ENCODE data around the gene MPC1.

The MPC1 gene

DNA sequence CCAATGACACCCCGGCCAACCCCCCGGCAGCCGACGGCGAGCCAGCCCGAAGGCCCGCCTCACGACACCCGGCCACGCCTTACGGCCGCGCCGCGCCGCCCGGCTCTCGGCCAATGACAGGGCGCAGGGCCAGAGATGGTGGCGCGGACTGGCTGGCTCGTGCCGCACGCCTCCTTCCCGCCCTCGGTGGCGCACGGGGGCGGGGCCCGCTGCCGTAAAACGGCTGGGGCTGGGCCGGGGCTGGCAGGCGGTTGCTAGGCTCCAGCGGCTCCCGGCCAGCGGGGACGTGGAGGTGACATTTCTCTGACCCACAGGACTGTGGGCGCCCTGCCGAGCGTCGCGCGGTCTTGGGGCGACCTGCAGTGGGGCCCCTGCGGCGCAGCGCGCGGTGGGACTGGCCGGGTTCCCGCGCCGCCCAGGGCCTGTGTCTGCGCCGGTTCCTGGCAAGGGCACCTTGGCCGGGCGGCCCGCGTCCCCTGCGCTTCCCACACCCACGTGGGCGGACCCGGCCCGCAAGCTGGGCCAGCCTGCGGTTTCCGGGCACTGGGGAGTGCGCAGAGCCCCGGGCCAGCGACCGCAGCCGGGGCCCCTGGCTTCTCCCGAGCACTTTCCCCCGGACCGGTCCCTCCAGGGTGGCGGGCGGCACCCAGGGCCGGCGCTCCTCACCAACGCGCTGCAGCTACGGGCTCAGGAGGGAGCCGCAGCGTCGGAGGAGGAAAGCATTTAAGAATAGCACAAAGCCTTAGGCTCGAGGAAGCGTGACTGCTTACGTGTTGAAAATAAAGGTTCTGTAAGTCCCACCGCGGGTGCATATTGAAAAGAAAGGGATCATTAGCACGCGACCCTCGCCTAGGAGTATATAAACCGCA is at the start of gene MPC1:
Gene MPC1, minus strand, starts transcription at position 8 of the 869 bp plus-strand sequence. CDS start 64 bp downstream, outside the sequence.
- peak; percentile 77 to 82 for DNase-seq

DNA sequence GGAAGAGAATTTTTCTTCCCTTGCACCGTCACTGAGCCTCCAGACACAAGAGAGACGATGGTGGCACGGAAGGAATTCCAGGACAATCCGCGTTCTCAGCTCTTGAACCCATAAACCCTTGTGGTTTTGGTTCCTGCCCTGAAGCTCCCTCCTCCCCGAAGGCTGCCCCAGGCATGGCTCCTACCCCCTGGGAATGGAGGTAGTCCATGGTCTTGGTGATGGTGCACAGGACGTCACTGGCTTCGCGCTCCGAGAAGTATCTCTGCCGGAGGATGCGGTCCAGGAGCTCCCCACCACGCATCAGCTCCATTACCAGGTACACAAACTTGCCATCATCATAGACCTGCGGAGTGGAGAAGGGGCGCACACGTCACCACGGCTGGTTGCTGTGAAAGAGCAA is 47.5 kb upstream of the MPC1 start:
- no peak for DNase-seq

DNA sequence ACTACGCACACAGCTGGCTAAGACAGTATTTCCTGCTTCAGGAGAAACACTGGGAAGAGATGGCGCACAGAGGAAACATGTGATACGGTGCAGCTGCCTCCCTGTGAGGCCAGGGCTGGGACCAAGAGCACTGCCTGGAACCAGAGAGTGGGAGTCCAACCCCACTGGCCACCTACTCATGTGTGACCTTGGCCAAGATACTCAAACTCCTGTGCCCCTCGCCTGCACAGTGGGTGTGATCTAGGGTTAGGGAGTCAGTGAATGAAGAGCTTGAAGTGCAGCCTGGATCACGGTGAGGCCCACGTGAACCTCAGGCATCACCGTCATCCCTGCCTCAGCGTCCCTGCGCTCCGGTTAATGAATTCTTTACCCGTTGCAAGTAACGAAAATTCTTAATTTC is 41.7 kb upstream of the MPC1 start:
- no peak for DNase-seq

DNA sequence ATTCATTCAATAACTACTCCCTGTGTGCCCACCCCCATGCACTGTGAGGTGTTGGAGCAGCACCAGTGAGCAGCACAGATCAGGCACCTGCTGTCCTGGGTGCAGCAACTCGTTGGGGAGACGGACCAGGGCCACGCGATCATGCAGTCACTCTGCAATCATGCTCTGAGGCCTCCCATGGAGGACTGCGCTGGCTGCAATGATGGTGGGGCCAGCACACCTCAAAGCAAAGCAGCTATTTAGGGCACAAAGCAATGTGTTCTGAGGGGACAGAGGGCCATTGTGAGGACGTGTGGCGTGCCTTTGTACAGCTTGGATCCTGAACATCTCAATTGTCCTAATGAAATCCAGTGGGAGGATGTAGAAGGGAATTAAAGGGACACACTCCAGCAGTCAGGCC is 41.0 kb upstream of the MPC1 start:
- no peak for DNase-seq

DNA sequence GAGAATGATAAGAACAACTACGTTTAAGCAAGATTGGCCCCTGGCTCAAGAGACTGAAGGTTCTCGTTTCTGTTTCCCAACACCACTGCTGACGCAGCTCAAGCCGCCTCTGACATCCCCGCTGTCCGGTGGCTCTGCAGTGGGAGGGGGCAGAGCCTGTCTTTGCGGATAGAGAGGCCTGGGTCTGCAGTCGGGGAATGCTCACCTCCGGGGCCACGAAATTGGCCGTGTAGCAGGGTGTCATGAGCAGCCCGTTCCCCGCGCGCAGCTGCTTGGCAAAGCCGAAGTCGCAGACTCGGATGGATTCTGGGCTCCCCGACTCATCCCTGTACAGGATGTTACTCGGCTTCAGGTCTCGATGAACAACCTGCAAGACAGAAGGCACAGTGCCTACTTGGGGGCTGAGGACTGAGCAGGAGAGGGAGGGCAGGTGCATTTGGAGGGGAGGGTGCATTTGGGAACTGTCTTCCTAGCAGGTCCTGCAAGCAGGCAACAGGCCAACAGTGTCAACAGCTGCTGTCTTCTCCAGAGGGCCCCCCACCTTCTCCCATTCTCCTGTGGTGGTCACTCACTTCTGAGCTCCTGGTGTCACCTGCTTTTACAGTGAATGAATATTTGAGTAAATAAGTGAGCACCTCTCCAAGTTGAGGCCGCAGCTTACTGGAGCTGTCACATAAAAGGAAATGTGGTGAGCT is 40.5 kb upstream of the MPC1 start:
- peak in 1 of 2 experiments; percentile 3 for DNase-seq

DNA sequence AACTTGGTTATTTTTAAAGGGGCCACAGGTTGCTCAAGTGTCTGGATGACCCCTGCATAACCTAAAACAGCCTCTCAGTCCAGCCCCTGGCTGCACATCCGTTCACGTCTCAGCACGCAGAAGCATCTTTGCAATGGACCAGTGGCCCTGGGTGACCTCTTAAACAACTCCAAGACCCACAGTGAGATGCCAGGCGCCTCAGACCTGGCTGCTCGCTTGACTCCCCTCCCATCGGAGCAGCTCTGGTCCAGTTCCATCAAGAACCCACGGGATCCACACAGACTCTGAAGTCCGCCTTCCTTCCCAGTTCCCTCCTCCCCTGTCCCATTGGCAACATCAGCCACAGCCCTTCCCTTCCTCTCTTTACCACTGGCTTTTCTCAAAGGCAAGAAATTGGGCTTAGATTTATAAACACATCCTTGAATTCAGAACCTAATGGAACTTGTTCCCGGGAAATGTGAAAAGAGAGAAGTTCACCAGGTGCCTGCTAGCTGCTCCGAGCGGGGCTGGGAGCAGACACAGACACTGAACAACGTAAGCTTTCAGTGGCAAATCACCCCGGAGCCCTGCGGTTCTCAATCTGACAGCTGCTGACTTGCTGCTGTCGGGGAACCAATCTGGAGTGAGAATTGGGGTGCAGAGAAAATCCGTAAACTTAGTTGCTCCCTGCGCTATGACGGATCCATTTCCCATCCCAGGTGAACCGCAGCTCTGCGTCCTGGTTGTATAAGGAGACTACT is 39.6 kb upstream of the MPC1 start:
- no peak for DNase-seq

DNA sequence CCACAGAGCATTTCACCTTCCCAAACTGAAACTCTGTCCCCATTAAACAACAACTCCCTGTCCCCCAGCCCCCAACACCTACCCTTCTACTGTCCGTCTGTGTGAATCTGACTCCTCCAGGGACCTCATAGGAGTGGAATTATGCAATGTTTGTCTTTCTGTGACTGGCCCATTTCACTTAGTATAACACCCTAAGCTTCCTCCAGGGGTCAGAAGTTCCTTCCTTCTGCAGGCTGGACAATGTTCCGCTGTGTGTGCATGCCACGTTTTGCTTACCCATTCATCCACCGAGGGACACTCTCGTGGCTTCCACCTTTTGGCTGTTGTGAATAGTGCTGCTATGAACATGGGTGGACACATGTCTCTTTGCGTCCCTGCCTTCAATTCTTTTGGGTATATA is 37.6 kb upstream of the MPC1 start:
- DNase-seq = no peak

DNA sequence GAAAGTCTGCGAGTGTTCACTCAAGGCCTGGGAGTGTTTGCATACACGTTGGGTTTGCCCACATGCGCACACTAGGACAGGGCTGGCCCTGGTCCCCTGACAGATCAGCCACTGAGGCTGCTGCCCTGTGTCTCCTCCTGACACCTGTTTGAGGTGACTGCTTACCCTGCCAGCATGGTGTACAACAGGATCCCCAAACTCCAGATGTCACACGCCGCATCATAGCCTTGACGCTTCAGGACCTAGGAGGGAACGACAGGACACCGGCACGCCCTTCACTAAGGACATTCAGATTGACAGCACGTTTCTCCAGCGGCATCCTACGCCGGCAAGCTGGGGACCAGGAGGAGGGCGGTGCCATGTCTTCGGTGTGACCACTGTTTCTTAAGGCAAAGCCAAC is 37.0 kb upstream of the MPC1 start:
- no peak for DNase-seq

DNA sequence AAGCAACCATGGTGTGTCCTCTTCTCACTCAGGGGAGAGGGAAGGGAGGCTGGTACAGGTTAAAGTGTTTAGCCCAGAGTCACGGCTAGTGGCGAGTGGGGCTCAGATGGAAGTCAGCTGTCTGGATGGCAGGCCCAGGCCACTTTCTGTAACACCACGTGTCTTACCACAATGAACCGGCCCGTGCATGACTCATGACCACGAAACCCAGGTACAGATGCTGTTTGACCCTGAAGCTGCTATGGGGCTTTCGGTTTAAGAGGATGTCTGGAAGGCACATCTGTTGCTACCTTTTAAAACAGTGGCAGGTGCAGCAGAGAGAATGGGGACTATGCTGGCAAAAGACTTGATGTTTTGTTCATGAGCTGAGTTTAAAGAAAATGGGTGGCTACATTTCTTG is 36.5 kb upstream of the MPC1 start:
- DNase-seq = no peak

DNA sequence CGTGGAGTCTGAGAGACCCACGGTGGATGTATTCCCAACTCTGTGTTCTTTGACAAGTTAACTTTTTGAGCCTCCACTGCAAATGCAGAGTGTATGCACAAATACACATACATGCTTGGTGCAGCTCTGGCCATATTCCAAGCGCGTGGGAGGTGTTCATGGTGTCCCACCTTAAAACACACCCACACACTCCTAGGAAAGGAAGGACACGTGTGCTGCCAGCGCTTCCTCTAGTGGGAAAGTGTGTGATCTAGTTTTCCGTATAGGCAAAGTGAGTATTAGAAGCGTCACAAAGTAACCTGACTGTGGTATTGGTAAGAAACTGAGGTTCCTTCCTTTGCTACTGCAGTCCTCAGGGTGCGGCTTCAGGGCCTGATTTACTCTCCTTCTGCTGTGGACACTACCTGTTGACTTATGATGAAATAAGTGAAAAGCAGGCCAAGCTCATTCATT is 36.0 kb upstream of the MPC1 start:
- no peak for DNase-seq

DNA sequence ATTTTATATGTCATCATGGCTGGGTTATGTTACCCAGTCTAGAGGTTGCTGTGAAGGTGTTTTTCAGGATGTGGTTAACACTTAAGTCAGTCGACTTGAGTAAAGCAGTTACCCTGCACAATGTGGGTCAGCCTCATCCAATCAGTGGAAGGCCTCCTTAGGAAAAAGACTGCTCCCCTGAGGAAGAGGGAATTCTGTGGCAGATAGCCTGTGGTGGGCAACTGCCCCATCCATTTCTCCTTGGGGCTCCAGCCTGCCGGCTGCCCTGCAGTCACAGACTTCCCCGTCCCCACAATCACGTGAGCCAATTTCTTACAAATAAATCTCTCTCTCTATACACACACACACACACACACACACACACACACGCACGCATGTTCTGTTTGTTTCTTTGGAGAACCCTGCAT is 34.5 kb upstream of the MPC1 start:
- no peak for DNase-seq

DNA sequence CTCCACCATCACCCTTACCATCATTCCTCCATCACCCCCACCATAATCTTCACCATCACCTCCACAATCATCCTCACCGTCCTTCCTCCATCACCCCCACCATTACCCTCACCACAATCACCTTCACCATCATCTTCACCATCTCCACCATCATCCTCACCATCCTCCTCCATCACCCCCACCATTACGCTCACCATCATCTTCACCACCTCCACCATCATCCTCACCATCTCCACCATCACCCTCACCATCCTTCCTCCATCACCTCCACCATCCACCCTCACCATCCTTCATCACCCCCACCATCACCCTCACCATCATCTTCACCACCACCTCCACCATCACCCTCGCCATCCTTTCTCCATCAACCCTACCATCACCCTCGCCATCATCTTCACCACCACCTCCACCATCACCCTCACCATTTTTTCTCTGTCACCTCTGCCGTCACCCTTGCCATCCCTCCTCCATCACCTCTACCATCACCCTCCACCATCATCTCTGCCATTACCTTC is 33.1 kb upstream of the MPC1 start:
- no peak for DNase-seq

DNA sequence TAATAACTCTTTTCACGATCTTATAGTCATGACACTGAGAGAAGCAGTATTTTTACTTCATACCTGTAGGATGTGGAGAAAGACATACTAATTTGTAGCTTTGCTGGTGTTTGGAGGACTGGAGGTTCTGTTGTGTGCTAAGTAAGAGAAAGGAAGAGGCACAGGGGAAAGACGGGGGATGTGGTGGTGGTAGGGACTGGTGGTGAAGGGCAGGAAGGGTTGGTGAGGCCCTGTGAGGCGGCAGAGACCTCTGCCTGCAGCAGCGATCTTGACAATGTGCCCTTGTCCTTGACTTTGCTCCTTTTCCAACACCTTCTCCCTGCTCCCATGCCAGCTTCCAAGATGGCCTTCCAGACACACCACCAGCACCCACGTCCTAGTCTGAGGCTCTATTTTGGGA is 32.6 kb upstream of the MPC1 start:
- no peak for DNase-seq

DNA sequence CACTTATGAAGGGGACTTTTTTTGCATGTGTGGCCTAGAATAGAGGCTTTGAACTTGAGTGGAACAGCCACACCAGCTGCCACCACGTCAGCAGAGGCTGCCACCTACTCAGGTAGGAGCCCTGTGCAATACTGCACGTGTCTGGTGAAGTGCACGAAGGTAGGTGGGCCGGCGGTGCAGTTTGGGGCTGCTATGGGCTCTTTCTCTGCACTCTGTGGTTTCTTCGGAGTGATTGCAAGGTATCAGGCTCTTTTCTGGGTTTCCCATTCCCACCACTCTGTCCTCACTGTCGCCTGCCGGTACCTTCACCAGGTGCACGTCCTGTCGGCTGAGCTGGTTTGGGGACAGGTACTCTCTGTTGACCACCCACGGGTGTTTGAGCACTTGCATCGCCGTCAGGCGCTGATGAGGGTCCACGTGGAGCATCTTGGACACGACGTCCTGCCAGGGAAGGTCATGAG is 30.8 kb upstream of the MPC1 start:
- no peak for DNase-seq

DNA sequence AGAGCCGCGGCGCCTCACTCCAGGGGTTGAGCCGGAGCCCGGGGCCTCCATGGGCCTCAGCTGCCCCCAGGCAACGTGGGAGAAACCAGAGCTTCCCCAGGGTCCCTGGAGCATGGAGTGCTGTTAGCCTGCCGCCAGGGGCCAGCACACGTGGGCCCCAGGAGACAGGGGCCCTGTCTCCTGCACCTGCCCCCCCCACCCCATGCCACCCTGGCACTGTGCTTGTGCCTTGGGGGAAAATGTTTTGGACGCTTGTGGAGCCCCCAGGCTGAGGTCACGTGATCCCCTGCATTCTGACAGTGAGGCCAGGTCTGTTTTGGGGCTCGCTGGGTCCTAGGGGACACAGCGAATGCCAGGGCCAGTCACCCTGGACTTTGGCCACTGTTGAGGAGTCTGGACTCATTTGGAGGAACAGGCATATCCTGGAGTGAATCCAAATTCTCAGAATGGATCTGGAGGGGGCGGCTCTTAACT is 30.2 kb upstream of the MPC1 start:
- no peak for DNase-seq

DNA sequence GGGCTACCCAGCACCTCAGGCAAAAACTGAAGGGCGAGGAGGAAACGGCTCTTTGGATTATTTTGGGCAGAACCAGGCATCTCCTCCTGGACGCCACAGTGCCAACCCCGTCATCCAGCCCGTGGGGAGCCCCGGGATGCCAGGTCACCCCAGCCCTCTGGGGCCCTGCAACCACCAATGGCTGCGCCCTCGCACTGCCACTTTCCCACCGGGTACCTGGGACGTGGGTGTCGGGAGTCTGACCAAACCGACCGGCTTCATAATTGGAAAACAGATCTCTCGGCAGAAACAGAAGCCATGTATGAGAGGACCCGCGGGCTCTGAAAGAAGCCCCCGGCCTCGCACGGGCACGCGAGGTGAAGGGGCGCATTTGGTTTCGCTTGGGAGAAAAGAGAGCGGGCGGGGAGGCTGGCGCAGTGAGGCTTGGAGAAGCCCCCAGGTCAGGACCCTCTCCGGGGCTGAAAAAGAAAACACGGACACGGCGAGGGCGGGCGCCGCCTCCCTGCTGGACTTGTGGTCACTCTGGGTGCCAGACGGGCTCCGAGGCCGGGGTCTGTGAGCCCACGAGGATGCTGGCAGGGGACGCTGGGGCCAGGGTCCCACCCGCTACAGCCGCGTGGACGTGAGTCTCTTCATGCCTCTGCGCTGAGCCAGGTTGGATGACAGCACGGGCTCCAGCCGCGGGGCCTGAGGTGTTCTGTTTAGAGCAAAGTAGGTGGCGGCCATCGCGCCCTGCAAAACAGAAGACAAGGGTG is 29.6 kb upstream of the MPC1 start:
- no peak for DNase-seq

DNA sequence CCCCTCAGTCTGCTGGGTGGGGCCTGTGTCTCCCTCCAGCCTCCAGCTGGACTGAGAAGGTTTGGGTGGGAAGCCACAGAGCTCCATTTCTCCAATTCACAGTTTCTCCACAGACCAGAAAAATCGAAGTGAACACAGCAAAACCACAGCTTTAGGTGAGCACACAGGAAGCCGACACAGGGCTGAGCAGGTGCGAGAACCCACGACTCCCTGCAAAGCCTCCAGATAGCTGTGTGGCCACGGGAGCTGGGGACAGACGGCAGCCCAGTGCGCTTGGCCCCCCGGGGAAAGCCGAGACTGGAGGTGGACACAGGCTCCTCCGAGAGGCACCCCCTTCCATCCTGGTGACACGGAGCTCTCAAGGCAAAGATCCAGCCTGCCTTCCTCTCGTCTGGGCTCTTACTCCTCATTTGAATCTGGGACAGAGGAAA is 29.0 kb upstream of the MPC1 start:
- no peak for DNase-seq

DNA sequence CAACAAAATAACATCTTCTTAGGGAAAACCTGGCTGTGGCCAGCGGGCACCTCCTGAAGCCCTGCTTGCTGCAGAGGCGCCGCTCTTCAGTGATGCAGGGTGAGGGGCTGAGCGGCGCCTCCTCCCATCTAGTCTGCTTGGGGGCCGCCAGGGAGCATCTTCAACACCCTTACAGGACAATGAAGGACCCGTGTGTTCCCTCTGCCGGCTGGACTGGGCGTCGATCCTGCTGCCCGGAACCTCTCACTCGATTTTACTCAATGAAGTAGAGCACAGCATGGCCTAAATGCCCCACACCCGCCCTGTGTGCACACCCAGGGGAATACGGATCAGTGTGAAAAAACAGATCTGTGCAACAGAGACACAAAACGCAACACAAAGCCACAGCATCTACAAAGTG is 28.5 kb upstream of the MPC1 start:
- DNase-seq = no peak

DNA sequence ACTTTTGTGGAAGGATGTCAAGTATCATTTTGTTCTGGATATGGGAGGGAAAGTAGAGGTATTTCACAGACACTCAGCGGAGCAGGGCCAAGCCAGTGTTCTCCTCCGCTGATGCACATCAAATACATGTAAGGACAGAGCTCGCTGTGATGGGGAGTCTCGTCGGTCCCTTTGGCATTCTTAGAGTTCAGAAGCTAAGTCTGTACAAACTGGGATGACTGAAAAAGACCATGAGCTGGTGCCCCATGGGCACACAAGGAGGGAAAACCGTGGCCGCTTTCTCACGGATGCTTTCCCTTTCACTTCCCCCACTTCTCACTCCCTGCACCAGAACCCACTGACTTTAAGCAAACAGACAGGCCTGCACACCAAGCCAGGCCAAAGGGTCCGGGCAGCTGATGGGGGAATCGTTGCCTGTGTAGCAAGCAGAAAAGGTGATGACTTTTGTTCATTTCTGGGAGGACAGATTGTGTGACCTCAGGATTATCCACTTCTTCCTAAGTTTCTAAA is 27.7 kb upstream of the MPC1 start:
- DNase-seq = no peak

DNA sequence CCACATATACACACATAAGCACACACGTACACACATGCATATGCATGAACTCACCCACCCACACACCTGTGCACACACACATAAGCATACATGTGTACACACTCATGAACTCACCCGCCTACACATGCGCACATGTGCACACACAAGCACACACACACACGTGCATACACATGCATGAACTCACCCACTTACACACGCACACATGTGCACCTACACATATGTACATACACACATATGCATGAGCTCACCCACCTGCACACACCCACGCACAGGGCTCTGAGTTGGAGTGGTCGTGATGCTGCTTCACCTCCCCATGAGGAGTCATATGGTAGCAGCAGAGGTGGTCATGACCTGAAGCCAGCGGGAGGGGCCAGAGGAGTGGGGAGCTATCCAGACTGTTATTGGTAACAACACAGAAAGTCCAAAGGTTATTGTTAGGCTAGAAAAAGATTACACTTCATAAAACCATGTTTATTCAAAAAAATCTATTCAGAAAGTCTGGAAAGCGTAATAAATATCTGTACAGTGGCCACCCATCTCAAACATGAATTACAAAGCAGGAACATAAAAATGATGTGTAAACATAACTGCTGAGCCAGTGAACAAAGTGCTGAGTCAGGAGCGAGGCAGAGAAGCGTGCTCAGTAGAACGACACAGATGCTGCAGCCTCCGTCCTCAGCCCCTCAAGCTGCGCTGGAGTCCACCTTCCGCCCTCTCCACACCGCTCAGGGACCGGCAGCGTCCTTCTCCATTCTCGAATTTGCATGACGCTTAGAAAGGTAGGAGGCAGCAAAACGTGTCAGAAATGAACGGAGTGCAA is 26.4 kb upstream of the MPC1 start:
- DNase-seq = no peak

DNA sequence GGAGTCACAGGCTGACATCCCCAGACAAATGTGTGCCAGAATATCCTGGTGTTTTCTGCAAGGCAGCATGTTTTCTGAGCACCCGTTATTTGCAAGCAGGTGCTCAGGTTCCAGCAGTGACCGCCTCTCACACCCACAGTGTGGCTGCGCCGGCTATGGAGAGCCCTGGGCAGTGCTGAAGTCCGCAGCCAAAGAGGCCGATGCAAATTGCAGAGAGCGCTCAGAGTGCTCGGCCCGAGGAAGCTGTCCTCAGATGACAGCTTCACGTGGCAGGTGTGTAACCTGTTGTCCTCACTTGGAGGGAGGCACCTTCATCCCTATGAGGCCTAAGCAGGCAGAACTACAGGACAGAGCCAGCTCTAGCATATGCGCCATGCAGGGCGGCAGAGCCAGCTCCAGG is 23.5 kb upstream of the MPC1 start:
- DNase-seq = no peak
